Calu3 (cell line): ENCODE data around the gene CBX4. TPM values are rescaled to one million over a fixed set of nuclear protein-coding genes. Genes with fewer than 3 reads are reported as not detected.

Source experiments
- BruUV-seq: library from RNA; stranded (reverse); fragments of 400-500 nt; replicated peaks from 2 replicates; lab custom pipeline; 2021; lab: Mats Ljungman, UMichigan
- CTCF ChIA-PET: fragments of 300-600 bp; sonication (Branson Sonifier 250); formaldehyde crosslinking; loops from one replicate; lab custom pipeline; 2022; ENCODE audit warnings: antibody characterized with exemption; lab: Charles Lee
- DNase-seq: peaks from one replicate; pipeline ENCODE4 v3.0.0; 2022
- H3K27ac Mint-ChIP-seq: one replicate; pipeline ENCODE4 v1.8.0; 2022; ENCODE audit warnings: mixed read lengths; ENCODE audit not compliant: unreplicated experiment
- H3K27me3 Mint-ChIP-seq: one replicate; pipeline ENCODE4 v1.8.0; 2022; ENCODE audit warnings: mixed read lengths; ENCODE audit not compliant: unreplicated experiment
- H3K36me3 Mint-ChIP-seq: one replicate; pipeline ENCODE4 v1.8.0; 2022; ENCODE audit warnings: mild to moderate bottlenecking, moderate library complexity, mixed read lengths; ENCODE audit not compliant: insufficient read depth, unreplicated experiment
- H3K4me1 Mint-ChIP-seq: one replicate; pipeline ENCODE4 v1.8.0; 2022; ENCODE audit warnings: mild to moderate bottlenecking, low read depth, mixed read lengths; ENCODE audit not compliant: unreplicated experiment
- H3K4me3 Mint-ChIP-seq: one replicate; pipeline ENCODE4 v1.8.0; 2022; ENCODE audit warnings: mild to moderate bottlenecking, low read depth, moderate library complexity, mixed read lengths; ENCODE audit not compliant: unreplicated experiment
- H3K9me3 Mint-ChIP-seq: one replicate; pipeline ENCODE4 v1.8.0; 2022; ENCODE audit warnings: low read depth, mixed read lengths; ENCODE audit not compliant: unreplicated experiment
- intact Hi-C: fragments of 100-400 bp; cut with micrococcal nuclease; formaldehyde crosslinking; loops from one replicate; pipeline ENCODE4 v1.10.0; 2022; ENCODE audit not compliant: unreplicated experiment
- total RNA-seq: library from RNA; stranded (reverse); gene quantifications from 2 replicates; pipeline ENCODE4 v1.2.3, GENCODE V29; 2022
- TF ChIP-seq, protein P1 (sequence below): fragments of 200-600 bp; IDR thresholded peaks from one replicate; pipeline ENCODE4 v1.8.0; 2022; ENCODE audit warnings: antibody characterized with exemption; ENCODE audit not compliant: unreplicated experiment

Gene CBX4
- total RNA-seq, 1 experiment from 2014 or later = 40.2 TPM

GRCh38 chr17:79813297-79814126 lies 25.7 kb downstream of the CBX4 start:
- Mint-ChIP-seq H3K4me1 (peaks cover 19% of the 10 kb centered on the region), H3K27me3 (peaks cover 26% of the 10 kb centered on the region), H3K4me3 (peak overlapping the region; percentile 45), H3K27ac (no peak overlapping the region), H3K9me3 (no peaks in the 10 kb centered on the region), H3K36me3 (peaks cover 50% of the 10 kb centered on the region)
- CTCF ChIA-PET = no interaction called here
- TF ChIP-seq, protein P1, sequence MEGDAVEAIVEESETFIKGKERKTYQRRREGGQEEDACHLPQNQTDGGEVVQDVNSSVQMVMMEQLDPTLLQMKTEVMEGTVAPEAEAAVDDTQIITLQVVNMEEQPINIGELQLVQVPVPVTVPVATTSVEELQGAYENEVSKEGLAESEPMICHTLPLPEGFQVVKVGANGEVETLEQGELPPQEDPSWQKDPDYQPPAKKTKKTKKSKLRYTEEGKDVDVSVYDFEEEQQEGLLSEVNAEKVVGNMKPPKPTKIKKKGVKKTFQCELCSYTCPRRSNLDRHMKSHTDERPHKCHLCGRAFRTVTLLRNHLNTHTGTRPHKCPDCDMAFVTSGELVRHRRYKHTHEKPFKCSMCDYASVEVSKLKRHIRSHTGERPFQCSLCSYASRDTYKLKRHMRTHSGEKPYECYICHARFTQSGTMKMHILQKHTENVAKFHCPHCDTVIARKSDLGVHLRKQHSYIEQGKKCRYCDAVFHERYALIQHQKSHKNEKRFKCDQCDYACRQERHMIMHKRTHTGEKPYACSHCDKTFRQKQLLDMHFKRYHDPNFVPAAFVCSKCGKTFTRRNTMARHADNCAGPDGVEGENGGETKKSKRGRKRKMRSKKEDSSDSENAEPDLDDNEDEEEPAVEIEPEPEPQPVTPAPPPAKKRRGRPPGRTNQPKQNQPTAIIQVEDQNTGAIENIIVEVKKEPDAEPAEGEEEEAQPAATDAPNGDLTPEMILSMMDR = no peak
- intact Hi-C loops = no loop called here
- no TSS peak for BruUV-seq
- no peak for DNase-seq

GRCh38 chr17:79812353-79813258 lies 26.6 kb downstream of the CBX4 start:
- TF ChIP-seq, protein P1 = no peak
- Mint-ChIP-seq H3K4me3 (peak overlapping the region; percentile 65), H3K36me3 (peaks cover 51% of the 10 kb centered on the region), H3K27me3 (peaks cover 29% of the 10 kb centered on the region), H3K27ac (peak overlapping the region; percentile 46), H3K4me1 (peaks cover 22% of the 10 kb centered on the region), H3K9me3 (no peaks in the 10 kb centered on the region)
- DNase-seq = no peak
- no TSS peak for BruUV-seq
- intact Hi-C loops = no loop called here
- CTCF ChIA-PET = interaction anchor here (0.7 to 2.2 kb wide), 7 partner anchors 16 to 196 kb away, joined by 3 to 20 read pairs (median 4); partner anchors contain the start of genes CBX4 and CBX8

DNA sequence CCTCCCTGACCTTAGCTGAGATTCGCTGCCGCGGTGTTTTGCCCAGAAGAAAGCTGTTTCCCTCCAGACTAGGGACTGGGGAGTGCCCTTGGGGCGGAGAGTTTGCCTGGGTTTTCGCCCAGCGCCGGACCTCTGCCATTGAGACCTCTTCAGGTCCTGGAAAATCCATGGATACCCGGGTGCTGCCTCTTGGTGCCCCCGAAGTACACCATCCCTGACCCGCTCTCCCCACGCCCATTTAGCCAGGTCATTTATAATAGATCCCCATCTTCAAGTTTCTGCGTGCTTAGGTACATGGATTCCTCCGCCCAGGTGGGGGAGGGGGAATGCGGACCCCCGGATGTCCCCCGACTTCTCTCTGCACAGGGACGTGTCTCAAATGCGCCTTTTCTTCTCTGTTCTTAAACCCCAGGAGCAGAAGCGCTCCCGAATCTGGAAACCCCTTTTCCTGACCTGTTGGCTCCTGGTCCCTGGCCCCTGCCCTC lies 27.3 kb downstream of the CBX4 start:
- no peak for DNase-seq
- H3K4me3 Mint-ChIP-seq = peak overlapping the region; percentile 65
- peaks cover 22% of the 10 kb centered on the region for H3K4me1 Mint-ChIP-seq
- CTCF ChIA-PET = interaction anchor here (1.0 to 2.2 kb wide), 10 partner anchors 15 to 197 kb away, joined by 3 to 20 read pairs (median 4); partner anchors contain the start of genes CBX4 and CBX8
- H3K27ac Mint-ChIP-seq = peak overlapping the region; percentile 46
- no TSS peak for BruUV-seq
- intact Hi-C loops = no loop called here
- peaks cover 36% of the 10 kb centered on the region for H3K27me3 Mint-ChIP-seq
- H3K36me3 Mint-ChIP-seq = peaks cover 51% of the 10 kb centered on the region
- H3K9me3 Mint-ChIP-seq = no peaks in the 10 kb centered on the region
- TF ChIP-seq, protein P1 = no peak
